ENCODE measurements around the gene CRYBG1. TPM values are rescaled to one million over a fixed set of nuclear protein-coding genes. Genes with fewer than 3 reads are reported as not detected.
"Not testable (repeated sequence)": the region's sequence is repeated elsewhere in the genome, so short reads cannot be mapped to it uniquely, and the experiment has no call there.

Gene CRYBG1
- total and polyA plus RNA-seq, 3 donors from 2014 or later: 4.8 to 16.5 (median 7.8) TPM

DNA sequence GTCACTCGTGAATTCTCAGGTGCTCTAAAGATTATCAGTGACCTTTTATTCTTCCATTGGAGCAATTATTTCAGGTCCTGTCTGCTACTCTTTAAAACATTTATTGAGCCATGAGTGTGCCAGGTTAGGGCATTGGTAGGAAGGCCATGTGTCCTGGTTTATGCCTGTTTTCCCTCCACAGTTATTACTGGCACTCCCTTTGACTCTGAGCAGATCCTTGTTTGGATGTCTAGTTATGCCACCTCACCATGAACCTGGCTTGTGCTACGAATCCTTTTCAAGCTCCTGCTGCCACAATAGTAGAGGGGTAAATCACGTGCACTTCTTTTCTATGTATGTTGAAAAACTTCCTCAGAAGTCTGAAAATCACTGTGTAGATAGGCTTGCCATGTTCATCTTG is 27.4 kb downstream of the CRYBG1 start:
- DNase-seq: no peak
- 83 to 84% methylated on average over 3 of the region's 3 CpGs for WGBS, 2 donors
- H3K9me3 ChIP-seq: no peaks in the 10 kb centered on the region
- H3K4me3 ChIP-seq: no peak overlapping the region
- H3K27ac ChIP-seq: no peak overlapping the region
- TF ChIP-seq, protein P1, sequence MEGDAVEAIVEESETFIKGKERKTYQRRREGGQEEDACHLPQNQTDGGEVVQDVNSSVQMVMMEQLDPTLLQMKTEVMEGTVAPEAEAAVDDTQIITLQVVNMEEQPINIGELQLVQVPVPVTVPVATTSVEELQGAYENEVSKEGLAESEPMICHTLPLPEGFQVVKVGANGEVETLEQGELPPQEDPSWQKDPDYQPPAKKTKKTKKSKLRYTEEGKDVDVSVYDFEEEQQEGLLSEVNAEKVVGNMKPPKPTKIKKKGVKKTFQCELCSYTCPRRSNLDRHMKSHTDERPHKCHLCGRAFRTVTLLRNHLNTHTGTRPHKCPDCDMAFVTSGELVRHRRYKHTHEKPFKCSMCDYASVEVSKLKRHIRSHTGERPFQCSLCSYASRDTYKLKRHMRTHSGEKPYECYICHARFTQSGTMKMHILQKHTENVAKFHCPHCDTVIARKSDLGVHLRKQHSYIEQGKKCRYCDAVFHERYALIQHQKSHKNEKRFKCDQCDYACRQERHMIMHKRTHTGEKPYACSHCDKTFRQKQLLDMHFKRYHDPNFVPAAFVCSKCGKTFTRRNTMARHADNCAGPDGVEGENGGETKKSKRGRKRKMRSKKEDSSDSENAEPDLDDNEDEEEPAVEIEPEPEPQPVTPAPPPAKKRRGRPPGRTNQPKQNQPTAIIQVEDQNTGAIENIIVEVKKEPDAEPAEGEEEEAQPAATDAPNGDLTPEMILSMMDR (IDR thresholded peaks at IDR 0.05): no peak
- no peak for TF ChIP-seq POLR2A (IDR thresholded peaks at IDR 0.05)
- H3K27me3 ChIP-seq: no peaks in the 10 kb centered on the region
- no peaks in the 10 kb centered on the region for H3K4me1 ChIP-seq
- no peaks in the 10 kb centered on the region for H3K36me3 ChIP-seq (ENCODE audit: low read depth, missing control alignments)
- intact Hi-C loops (cut with DNase I; ENCODE audit: low total_unique reads): no loop called here

DNA sequence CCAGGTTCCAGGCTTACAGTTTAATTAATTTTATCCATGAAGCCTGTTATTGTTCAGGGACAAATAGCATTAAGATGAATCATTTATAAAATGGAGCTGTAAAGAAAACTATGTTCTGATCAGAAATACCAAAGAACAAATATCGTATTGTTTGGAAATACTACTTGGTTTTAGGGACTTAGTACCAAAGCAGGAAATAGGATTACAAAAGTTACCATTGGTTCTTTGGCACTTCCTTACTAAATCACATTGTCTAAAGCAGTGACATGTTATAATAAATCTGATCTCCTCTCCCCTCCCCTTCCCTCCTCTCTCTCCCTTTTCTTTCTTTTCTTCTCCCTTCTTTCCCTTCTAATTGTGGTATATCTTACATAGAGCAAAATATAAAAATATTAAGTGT is 29.6 kb downstream of the CRYBG1 start:
- H3K4me1 ChIP-seq: no peaks in the 10 kb centered on the region
- intact Hi-C loops (cut with DNase I; ENCODE audit: low total_unique reads): no loop called here
- no peak for DNase-seq
- TF ChIP-seq, protein P1 (IDR thresholded peaks at IDR 0.05): no peak
- no peak for TF ChIP-seq POLR2A (IDR thresholded peaks at IDR 0.05)
- 70 to 83% methylated on average over 1 of the region's 1 CpG for WGBS, 2 donors
- no peak overlapping the region for H3K4me3 ChIP-seq
- no peaks in the 10 kb centered on the region for H3K36me3 ChIP-seq (ENCODE audit: low read depth, missing control alignments)
- H3K27me3 ChIP-seq: no peaks in the 10 kb centered on the region
- no peaks in the 10 kb centered on the region for H3K9me3 ChIP-seq
- H3K27ac ChIP-seq: no peak overlapping the region

DNA sequence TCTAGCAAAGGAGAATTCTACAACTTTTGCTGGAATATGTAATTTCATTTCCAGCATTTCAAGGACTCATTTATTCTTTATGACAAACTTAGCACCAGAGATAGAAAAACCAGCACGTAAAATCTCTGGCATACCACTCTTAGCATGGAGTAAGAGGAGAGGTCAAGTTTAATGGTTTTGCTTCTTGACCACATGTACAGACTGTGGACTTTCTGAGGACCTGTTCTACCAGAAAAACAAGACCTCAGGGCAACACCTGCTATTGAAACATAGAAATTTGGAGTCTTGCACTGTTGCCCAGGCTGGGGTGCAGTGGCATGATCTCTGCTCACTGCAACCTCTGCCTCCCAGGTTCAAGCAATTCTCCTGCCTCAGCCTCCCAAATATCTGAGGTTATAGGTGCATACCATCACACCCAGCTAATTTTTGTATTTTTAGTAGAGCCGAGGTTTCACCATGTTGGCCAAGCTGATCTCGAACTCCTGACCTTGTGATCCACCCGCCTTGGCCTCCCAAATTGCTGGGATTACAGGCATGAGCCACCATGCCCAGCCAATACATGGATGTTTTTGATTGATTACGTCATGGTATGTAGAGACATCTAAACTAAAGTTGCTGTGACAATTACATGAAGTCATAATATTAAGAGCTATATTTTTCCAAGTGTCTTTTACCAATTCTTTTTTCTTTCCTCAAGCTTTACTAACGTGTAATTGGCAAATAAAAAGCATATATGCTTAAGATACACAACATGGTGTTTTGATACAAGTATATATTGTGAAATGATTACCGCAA is 36.1 kb downstream of the CRYBG1 start:
- TF ChIP-seq, protein P1 (IDR thresholded peaks at IDR 0.05): no peak
- TF ChIP-seq POLR2A (IDR thresholded peaks at IDR 0.05): no peak
- H3K27ac ChIP-seq: no peak overlapping the region
- 87 to 93% methylated on average over 7 of the region's 7 CpGs for WGBS, 2 donors
- no peaks in the 10 kb centered on the region for H3K4me1 ChIP-seq
- H3K4me3 ChIP-seq: no peak overlapping the region
- no peaks in the 10 kb centered on the region for H3K36me3 ChIP-seq (ENCODE audit: low read depth, missing control alignments)
- intact Hi-C loops (cut with DNase I; ENCODE audit: low total_unique reads): no loop called here
- no peaks in the 10 kb centered on the region for H3K9me3 ChIP-seq
- DNase-seq: no peak
- no peaks in the 10 kb centered on the region for H3K27me3 ChIP-seq

DNA sequence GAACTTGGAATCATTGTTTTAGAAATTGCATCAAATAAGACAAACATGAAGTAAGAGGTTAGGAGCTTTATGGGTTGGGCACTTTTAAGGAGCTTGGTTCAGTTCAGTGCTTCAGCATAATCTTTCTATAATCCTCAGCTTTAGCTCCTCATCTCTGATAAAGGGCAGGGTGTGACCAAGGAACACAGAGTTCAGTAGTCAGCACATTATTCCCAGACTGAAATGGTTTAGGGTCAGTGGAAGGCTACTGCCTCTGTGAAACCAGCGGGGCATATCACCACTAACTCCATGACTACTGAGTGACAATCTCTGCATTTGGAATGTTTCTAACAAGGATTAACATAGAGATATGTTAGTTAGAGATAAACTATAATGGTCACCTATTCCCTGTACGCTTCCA is 36.9 kb downstream of the CRYBG1 start:
- 87 to 98% methylated on average over 2 of the region's 2 CpGs for WGBS, 2 donors
- H3K27ac ChIP-seq: no peak overlapping the region
- intact Hi-C loops (cut with DNase I; ENCODE audit: low total_unique reads): no loop called here
- TF ChIP-seq, protein P1 (IDR thresholded peaks at IDR 0.05): no peak
- TF ChIP-seq POLR2A (IDR thresholded peaks at IDR 0.05): no peak
- no peak for DNase-seq
- H3K36me3 ChIP-seq (ENCODE audit: low read depth, missing control alignments): no peaks in the 10 kb centered on the region
- H3K27me3 ChIP-seq: no peaks in the 10 kb centered on the region
- H3K4me1 ChIP-seq: no peaks in the 10 kb centered on the region
- H3K4me3 ChIP-seq: no peak overlapping the region
- no peaks in the 10 kb centered on the region for H3K9me3 ChIP-seq

DNA sequence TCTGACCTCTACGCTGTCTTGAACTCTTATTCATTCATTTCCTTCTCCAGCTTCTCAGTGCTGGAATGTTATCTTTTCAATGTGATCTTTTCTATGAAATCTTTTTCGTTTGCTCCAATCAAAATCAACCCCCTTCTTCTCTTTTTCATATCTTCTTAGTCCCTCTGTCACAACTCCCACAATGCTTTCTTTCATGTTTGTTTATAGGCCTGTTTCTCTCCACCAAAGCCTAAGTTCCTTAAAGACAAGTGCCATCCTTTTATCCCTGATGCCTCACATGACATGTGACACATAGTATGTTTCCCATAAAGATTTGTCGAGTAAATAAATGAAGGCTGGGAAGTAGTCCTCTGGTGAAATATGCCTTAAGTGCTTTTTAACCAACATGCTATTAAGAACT is 38.1 kb downstream of the CRYBG1 start:
- no peak overlapping the region for H3K27ac ChIP-seq
- no peak for TF ChIP-seq POLR2A (IDR thresholded peaks at IDR 0.05)
- TF ChIP-seq, protein P1 (IDR thresholded peaks at IDR 0.05): no peak
- intact Hi-C loops (cut with DNase I; ENCODE audit: low total_unique reads): no loop called here
- H3K27me3 ChIP-seq: no peaks in the 10 kb centered on the region
- H3K4me1 ChIP-seq: no peaks in the 10 kb centered on the region
- 64 to 70% methylated on average over 3 of the region's 3 CpGs for WGBS, 2 donors
- no peak overlapping the region for H3K4me3 ChIP-seq
- H3K9me3 ChIP-seq: no peaks in the 10 kb centered on the region
- DNase-seq: no peak
- H3K36me3 ChIP-seq (ENCODE audit: low read depth, missing control alignments): no peaks in the 10 kb centered on the region

DNA sequence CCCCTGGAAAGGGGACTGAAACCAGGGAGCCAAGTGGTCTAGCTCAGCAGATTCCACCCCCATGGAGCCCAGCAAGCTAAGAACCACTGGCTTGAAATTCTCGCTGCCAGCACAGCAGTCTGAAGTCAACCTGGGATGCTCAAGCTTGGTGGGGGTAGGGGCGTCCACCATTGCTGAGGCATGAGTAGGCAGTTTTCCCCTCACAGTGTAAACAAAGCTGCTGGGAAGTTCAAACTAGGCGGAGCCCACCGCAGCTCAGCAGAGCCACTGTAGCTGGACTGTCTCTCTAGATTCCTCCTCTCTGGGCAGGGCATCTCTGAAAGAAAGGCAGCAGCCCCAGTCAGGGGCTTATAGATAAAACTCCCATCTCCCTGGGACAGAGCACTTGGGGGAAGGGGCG is 44.5 kb downstream of the CRYBG1 start:
- H3K4me1 ChIP-seq; H3K9me3 ChIP-seq; H3K36me3 ChIP-seq (ENCODE audit: low read depth, missing control alignments); H3K4me3 ChIP-seq; DNase-seq; intact Hi-C loops (cut with DNase I; ENCODE audit: low total_unique reads); H3K27ac ChIP-seq; H3K27me3 ChIP-seq: not testable (repeated sequence)
- WGBS, 2 donors: 89 to 100% methylated on average over 1 to 5 of the region's 5 CpGs
